Ovary (tissue), 9 donors: ENCODE measurements around the gene FGF3. TPM values are rescaled to one million over a fixed set of nuclear protein-coding genes. Genes with fewer than 3 reads are reported as not detected.

Experiments used
- DNase-seq, 5 donors: peaks; one replicate each; pipeline ENCODE4 v3.0.0-alpha.2; 2019 to 2020
- H3K27ac ChIP-seq, 2 donors: fragments of 200-600 bp; one replicate each; pipeline versions ENCODE4 v1.5.1 to v1.8.0; 2019 to 2022
- H3K27me3 ChIP-seq: fragments of 200-600 bp; one replicate; pipeline ENCODE4 v1.8.0; 2022
- H3K36me3 ChIP-seq: fragments of 200-600 bp; sonication (generic); one replicate; pipeline ENCODE4 v1.5.1; 2019
- H3K4me1 ChIP-seq: one replicate; pipeline ENCODE4 v1.8.1; 2013; ENCODE audit warnings: mild to moderate bottlenecking, moderate library complexity; ENCODE audit not compliant: insufficient read depth
- H3K4me3 ChIP-seq: fragments of 200-600 bp; sonication (generic); one replicate; pipeline ENCODE4 v1.5.1; 2017
- H3K9me3 ChIP-seq, 2 donors: fragments of 200-600 bp in 1 of 2; sonication (generic) in 1 of 2; one replicate each; pipeline versions ENCODE4 v1.5.1 to v1.8.1; 2013 to 2019; ENCODE audit warnings: mild to moderate bottlenecking in 1 of 2, moderate library complexity in 1 of 2
- CTCF ChIP-seq, 3 donors: fragments of 450-650 bp in 2 of 3; fragments of 200-600 bp in 1 of 3; IDR thresholded peaks; one replicate each; pipeline versions ENCODE4 v1.5.1 to v1.8.0; 2016 to 2022; ENCODE audit warnings: antibody characterized with exemption in 3 of 3, mild to moderate bottlenecking in 1 of 3
- EP300 ChIP-seq: sonication (generic); formaldehyde crosslinking; IDR thresholded peaks from one replicate; pipeline ENCODE4 v1.6.1; 2017; ENCODE audit warnings: antibody characterized with exemption
- POLR2A ChIP-seq: fragments of 450-650 bp; IDR thresholded peaks from one replicate; pipeline ENCODE4 v1.6.1; 2017; ENCODE audit warnings: antibody characterized with exemption, mild to moderate bottlenecking, moderate library complexity
- WGBS, 3 donors: extraction: QIAGEN DNeasy Blood & Tissue Kit in 1 of 3; methylation state at CpG; one replicate each; pipeline versions ENCODE4 v1.1.5 to v1.1.7; 2013 to 2017; 5-methylcytosine and 5-hydroxymethylcytosine counted together
- intact Hi-C, 4 donors: fragments of 100-400 bp; cut with DNase I; formaldehyde crosslinking; loops; one replicate each; pipeline versions ENCODE4 v1.11.0 to v1.15.1; 2022 to 2023
- polyA plus RNA-seq, 2 donors: library from polyadenylated mRNA; stranded (reverse); fragments of 200-250 nt in 1 of 2; fragments of 350-450 nt in 1 of 2; fragmentation: Illumina TruSeq in 1 of 2; extraction: RNeasy Lipid Tissue Mini Kit (QIAGEN cat#74804) in 1 of 2; gene quantifications; one replicate each; pipeline ENCODE4 v1.2.3, GENCODE V29; 2013 to 2014
- total RNA-seq, 7 donors: library from RNA; depleted of rRNA in 2 of 7; stranded (reverse); fragments of >200 nt in 2 of 7; fragmentation: NEBNext Ultra II Directional in 3 of 7; extraction: Animal tissue kit (Norgen Biotek cat#: 25700) in 3 of 7; gene quantifications; one replicate each; pipeline versions ENCODE4 v1.1.0 to v1.2.4, GENCODE V29; 2016 to 2023
- donor health status: DM: no; HTN: no; CAD: no; lungs with moderate emphysema.
- donor health status: DM: no; HTN: no; CAD: no.
- donor health status: Bipolar disorder and iron deficiency.
- donor health status: DM: yes; HTN: yes; CAD: no.
- donor health status: DM: no; HTN: no; CAD: no.
- donor health status: DM: yes; HTN: yes; CAD: no.

FGF3 gene
- total and polyA plus RNA-seq, 9 donors: not detected

GRCh38 chr11:69781241-69781640, 38.0 kb downstream of the FGF3 start:
- WGBS, 3 donors: 65 to 83% (median 80%) methylated on average over 8 of the region's 8 CpGs
- Histone ChIP-seq H3K4me1 (no peaks in the 10 kb centered on the region), H3K4me3 (no peak overlapping the region), H3K9me3 (no peaks in the 10 kb centered on the region), H3K36me3 (no peaks in the 10 kb centered on the region), H3K27me3 (no peaks in the 10 kb centered on the region), H3K27ac (no peak overlapping the region)
- TF ChIP-seq EP300: no peak
- no peak for TF ChIP-seq POLR2A
- no peak for TF ChIP-seq CTCF (IDR thresholded peaks at IDR 0.05)
- no peak for DNase-seq
- intact Hi-C loops: no loop called here

GRCh38 chr11:69778373-69778772, 40.8 kb downstream of the FGF3 start:
- intact Hi-C loops: no loop called here
- H3K4me3 ChIP-seq: no peak overlapping the region
- no peaks in the 10 kb centered on the region for H3K9me3 ChIP-seq
- H3K36me3 ChIP-seq: no peaks in the 10 kb centered on the region
- no peak for TF ChIP-seq POLR2A
- TF ChIP-seq EP300: no peak
- TF ChIP-seq CTCF (IDR thresholded peaks at IDR 0.05): no peak
- DNase-seq: no peak
- H3K27me3 ChIP-seq: no peaks in the 10 kb centered on the region
- no peaks in the 10 kb centered on the region for H3K4me1 ChIP-seq
- 82 to 83% (median 82%) methylated on average over 8 of the region's 8 CpGs for WGBS, 3 donors
- H3K27ac ChIP-seq: no peak overlapping the region

- DNase-seq: no peak
- Histone ChIP-seq H3K27me3 (no peaks in the 10 kb centered on the region), H3K27ac (no peak within 1 kb of the TSS), H3K36me3 (no peaks in the 10 kb centered on the region), H3K9me3 (no peaks in the 10 kb centered on the region), H3K4me3 (no peak within 1 kb of the TSS), H3K4me1 (no peaks in the 10 kb centered on the region)
- intact Hi-C loops: no loop called here
- 2 to 3% (median 2%) methylated on average over 38 to 66 of the region's 66 CpGs for WGBS, 3 donors
- TF ChIP-seq POLR2A (no peak), EP300 (no peak), CTCF (IDR thresholded peaks at IDR 0.05) (no peak)
Measured at GRCh38 chr11:69775163-69775755, 44.0 kb downstream of the FGF3 start, which contains the start of gene FGF4. FGF4 (minus strand) TSS chr11:69775341; CDS start chr11:69775084, 257 bp downstream.

- Histone ChIP-seq H3K36me3 (no peaks in the 10 kb centered on the region), H3K4me3 (no peak overlapping the region), H3K4me1 (no peaks in the 10 kb centered on the region), H3K27ac (no peak overlapping the region), H3K9me3 (no peaks in the 10 kb centered on the region), H3K27me3 (no peaks in the 10 kb centered on the region)
- DNase-seq: no peak
- intact Hi-C loops: no loop called here
- WGBS, 3 donors: 1% methylated on average over 56 to 107 of the region's 107 CpGs
- no peak for TF ChIP-seq EP300
- TF ChIP-seq CTCF (IDR thresholded peaks at IDR 0.05): no peak
- no peak for TF ChIP-seq POLR2A
Measured at GRCh38 chr11:69774354-69775162, 44.7 kb downstream of the FGF3 start.
